HG03432 (cell line): ENCODE results near the gene PACSIN1.
A peak's percentile ranks its signal among the peaks of the same experiment; 100 is the strongest.

Experiments
- ATAC-seq: cut with Tn5 transposase; IDR thresholded peaks from one replicate; pipeline ENCODE4 v1.9.1; 2021; ENCODE audit warnings: mild to moderate bottlenecking, moderate library complexity; ENCODE audit not compliant: unreplicated experiment

The PACSIN1 gene

GRCh38 chr6:34465531-34466241, at the start of gene PACSIN1:
TSS of gene PACSIN1 (plus strand) at chr6:34466076. CDS start at chr6:34526306, 60,230 bp downstream.
- no peak for ATAC-seq

- ATAC-seq = no peak
Measured at GRCh38 chr6:34416877-34417371, 49.0 kb upstream of the PACSIN1 start.

- no peak for ATAC-seq
Measured at GRCh38 chr6:34418367-34418766, 47.5 kb upstream of the PACSIN1 start.

- no peak for ATAC-seq
Measured at GRCh38 chr6:34423254-34423653, 42.6 kb upstream of the PACSIN1 start.

- ATAC-seq = no peak
Measured at GRCh38 chr6:34424200-34425131, 41.4 kb upstream of the PACSIN1 start.

- ATAC-seq = no peak
Measured at GRCh38 chr6:34425132-34425497, 40.8 kb upstream of the PACSIN1 start.

GRCh38 chr6:34425498-34426410, 40.1 kb upstream of the PACSIN1 start, which contains the start of gene RPS10:
TSS of gene RPS10 (minus strand) at chr6:34426069. CDS start at chr6:34425221, 848 bp downstream.
- ATAC-seq = peak; percentile 88

- no peak for ATAC-seq
Measured at GRCh38 chr6:34435916-34436315, 30.0 kb upstream of the PACSIN1 start.

GRCh38 chr6:34436803-34437643, 28.9 kb upstream of the PACSIN1 start:
- ATAC-seq = no peak

GRCh38 chr6:34437644-34437970, 28.3 kb upstream of the PACSIN1 start:
- no peak for ATAC-seq

- no peak for ATAC-seq
Measured at GRCh38 chr6:34438705-34439104, 27.2 kb upstream of the PACSIN1 start.

GRCh38 chr6:34439442-34439841, 26.4 kb upstream of the PACSIN1 start:
- ATAC-seq = no peak

GRCh38 chr6:34441526-34441925, 24.4 kb upstream of the PACSIN1 start:
- no peak for ATAC-seq

- ATAC-seq = no peak
Measured at GRCh38 chr6:34445313-34445860, 20.5 kb upstream of the PACSIN1 start.

- ATAC-seq = no peak
Measured at GRCh38 chr6:34447386-34447785, 18.5 kb upstream of the PACSIN1 start.

- ATAC-seq = no peak
Measured at GRCh38 chr6:34447910-34448309, 18.0 kb upstream of the PACSIN1 start.

GRCh38 chr6:34451192-34451591, 14.7 kb upstream of the PACSIN1 start:
- ATAC-seq = no peak

GRCh38 chr6:34455831-34456230, 10.0 kb upstream of the PACSIN1 start:
- no peak for ATAC-seq

- no peak for ATAC-seq
Measured at GRCh38 chr6:34457382-34457741, 8.5 kb upstream of the PACSIN1 start.
